K562 (cell line): Measurements from ENCODE around the gene GABBR1. TPM values are rescaled to one million over a fixed set of nuclear protein-coding genes. Genes with fewer than 3 reads are reported as not detected.

Experiments
- ATF4 ChIP-seq: fragments of 450-650 bp; formaldehyde crosslinking; IDR thresholded peaks from 2 replicates; pipeline ENCODE4 v1.4.0; 2022; ENCODE audit warnings: mild to moderate bottlenecking, moderate library complexity
- BCL6 ChIP-seq: fragments of 250-450 bp; sonication (Bioruptor Pico); IDR thresholded peaks from 2 replicates; pipeline ENCODE4 v1.4.0; 2020
- BMI1 ChIP-seq: fragments of 150-350 bp; IDR thresholded peaks from 2 replicates; pipeline ENCODE4 v1.6.1; 2014; ENCODE audit warnings: low read length
- CBX1 ChIP-seq: sonication (generic); IDR thresholded peaks from 2 replicates; pipeline ENCODE4 v1.6.1; 2016; ENCODE audit warnings: antibody characterized with exemption, low read depth, mild to moderate bottlenecking
- ELF1 ChIP-seq: fragments of 200-800 bp; sonication (Bioruptor generic); IDR thresholded peaks from 2 replicates; pipeline ENCODE4 v1.6.1; 2016; ENCODE audit warnings: missing genetic modification characterization, missing compliant biosample characterization
- EWSR1 ChIP-seq: fragments of 450-650 bp; IDR thresholded peaks from 2 replicates; pipeline ENCODE4 v1.6.1; 2018; ENCODE audit warnings: borderline replicate concordance, mild to moderate bottlenecking, low read depth, moderate library complexity; ENCODE audit not compliant: partially characterized antibody
- HDAC8 ChIP-seq: fragments of 450-650 bp; IDR thresholded peaks from 2 replicates; pipeline ENCODE4 v1.6.1; 2016; ENCODE audit warnings: mild to moderate bottlenecking, missing genetic modification characterization, moderate library complexity, missing compliant biosample characterization
- HDGF ChIP-seq: fragments of 450-650 bp; IDR thresholded peaks from 2 replicates; pipeline ENCODE4 v1.6.1; 2016
- HMGXB4 ChIP-seq: sonication (generic); formaldehyde crosslinking; IDR thresholded peaks from 2 replicates; pipeline ENCODE4 v1.8.1; 2023; ENCODE audit warnings: mild to moderate bottlenecking, missing genetic modification reagents
- IRF9 ChIP-seq: fragments of 450-650 bp; IDR thresholded peaks from 2 replicates; pipeline ENCODE4 v1.6.1; 2016; ENCODE audit warnings: missing biosample characterization, missing genetic modification characterization
- KLF10 ChIP-seq: fragments of 250-450 bp; sonication (Bioruptor Pico); IDR thresholded peaks from 2 replicates; pipeline ENCODE4 v1.6.1; 2021; ENCODE audit warnings: matching md5 sums
- MYNN ChIP-seq, 2 experiments: sonication (generic); formaldehyde crosslinking in 1 of 2; IDR thresholded peaks; 2 replicates each; pipeline versions ENCODE4 v1.5.0 to v1.6.1; 2016 to 2020; ENCODE audit warnings: antibody characterized with exemption in 1 of 2, missing genetic modification reagents in 1 of 2
- NR1H2 ChIP-seq: sonication (generic); formaldehyde crosslinking; IDR thresholded peaks from 2 replicates; pipeline ENCODE4 v1.4.0; 2020; ENCODE audit warnings: mild to moderate bottlenecking, missing genetic modification reagents
- NR2C1 ChIP-seq, 2 experiments: fragments of 450-650 bp; IDR thresholded peaks; 2 replicates each; pipeline ENCODE4 v1.6.1; 2017; ENCODE audit warnings: mild to moderate bottlenecking in 2 of 2, antibody characterized with exemption in 1 of 2, inconsistent platforms in 1 of 2, missing compliant biosample characterization in 1 of 2, missing genetic modification characterization in 1 of 2
- PHB ChIP-seq: fragments of 250-450 bp; sonication (Bioruptor Pico); IDR thresholded peaks from 2 replicates; pipeline ENCODE4 v1.5.0; 2021
- PRMT5 ChIP-seq: sonication (generic); formaldehyde crosslinking; IDR thresholded peaks from 2 replicates; pipeline ENCODE4 v1.5.0; 2020; ENCODE audit warnings: missing genetic modification reagents
- SNIP1 ChIP-seq: fragments of 450-650 bp; IDR thresholded peaks from 2 replicates; pipeline ENCODE4 v1.7.1; 2017; ENCODE audit warnings: low read depth, mild to moderate bottlenecking
- SREBF2 ChIP-seq: sonication (generic); formaldehyde crosslinking; IDR thresholded peaks from 2 replicates; pipeline ENCODE4 v1.4.0; 2020; ENCODE audit warnings: mild to moderate bottlenecking, missing genetic modification reagents
- TBL1XR1 ChIP-seq, 2 experiments: IDR thresholded peaks; 2 replicates each; pipeline ENCODE4 v1.6.1; 2012; ENCODE audit warnings: improper control_type of control experiment in 2 of 2, low read length in 2 of 2, mild to moderate bottlenecking in 1 of 2
- TCF7 ChIP-seq: sonication (generic); IDR thresholded peaks from 2 replicates; pipeline ENCODE4 v1.6.1; 2016; ENCODE audit warnings: antibody characterized with exemption, borderline replicate concordance
- ZBTB9 ChIP-seq: fragments of 450-650 bp; formaldehyde crosslinking; IDR thresholded peaks from 2 replicates; pipeline ENCODE4 v1.4.0; 2020; ENCODE audit warnings: mild to moderate bottlenecking, moderate library complexity
- ZKSCAN1 ChIP-seq: fragments of 150-350 bp; IDR thresholded peaks from 2 replicates; pipeline ENCODE4 v1.6.1; 2016; ENCODE audit warnings: low read depth, low read length
- ZNF140 ChIP-seq: fragments of 250-450 bp; sonication (Bioruptor Pico); IDR thresholded peaks from 2 replicates; pipeline ENCODE4 v1.8.0; 2021; ENCODE audit warnings: moderate library complexity, mild to moderate bottlenecking, inconsistent platforms
- ZNF212 ChIP-seq: fragments of 450-650 bp; formaldehyde crosslinking; IDR thresholded peaks from 2 replicates; pipeline ENCODE4 v1.4.0; 2020; ENCODE audit warnings: mild to moderate bottlenecking
- polyA plus RNA-seq, 8 experiments: library from polyadenylated mRNA; depleted of rRNA in 4 of 8; stranded (reverse) in 5 of 8; unstranded in 3 of 8; fragments of >200 nt; fragmentation: Nextera tagmentation in 2 of 8; fragmentation: Illumina TruSeq in 1 of 8; extraction: Ambion mirVana in 2 of 8; extraction: Trizol in 1 of 8; gene quantifications; 2 replicates each; pipeline versions ENCODE4 v1.2.1 to v1.2.3, GENCODE V29; 2011 to 2014; ENCODE audit warnings: inconsistent platforms in 1 of 8, missing spikeins in 1 of 8
- total RNA-seq, 7 experiments: library from RNA; depleted of rRNA in 6 of 7; stranded (reverse); fragments of >200 nt in 6 of 7; fragmentation: Illumina TruSeq in 2 of 7; extraction: Trizol in 2 of 7; gene quantifications; 2 replicates each; pipeline versions ENCODE4 v1.2.1 to v1.2.3, GENCODE V29; 2011 to 2021; ENCODE audit warnings: low replicate concordance in 1 of 7

Gene GABBR1
- total and polyA plus RNA-seq, 9 of the 15 experiments (the other 6 are each of a cell fraction or from before 2014, with no cell fraction given): 2.2 to 48.3 (median 20.8) TPM

GRCh38 chr6:29649701-29650673 lies 17.0 kb upstream of the GABBR1 start (continued):
- TF ChIP-seq HMGXB4 (CRISPR knock-in tag) (no peak), TCF7 (no peak), ZNF140 (CRISPR knock-in tag) (no peak), HDGF (no peak), ZNF212 (CRISPR knock-in tag) (no peak), MYNN (IDR thresholded peaks at IDR 0.05) (no peak), MYNN (CRISPR knock-in tag; IDR thresholded peaks at IDR 0.05) (no peak), CBX1 (no peak), KLF10 (CRISPR knock-in tag) (no peak), ELF1 (tag) (peak; percentile 79), EWSR1 (no peak), HDAC8 (tag) (no peak), TBL1XR1 (IDR thresholded peaks at IDR 0.05; ENCODE audit: low read length in 2 of 2) (peak in 1 of 2 experiments; percentile 61; a peak in 2 of 4 replicates), PRMT5 (CRISPR knock-in tag) (no peak), PHB (CRISPR knock-in tag) (no peak), NR2C1 (IDR thresholded peaks at IDR 0.05) (peak; percentile 84), NR2C1 (tag; IDR thresholded peaks at IDR 0.05) (peak; percentile 74), NR1H2 (CRISPR knock-in tag) (no peak), BCL6 (CRISPR knock-in tag) (no peak), BMI1 (no peak), SNIP1 (no peak), IRF9 (no peak), ZKSCAN1 (no peak), ZBTB9 (CRISPR knock-in tag) (0 out of 2 replicates have a peak, but pooled peaks have one; percentile 56), ATF4 (0 out of 2 replicates have a peak, but pooled peaks have one; percentile 12), SREBF2 (CRISPR knock-in tag) (0 out of 2 replicates have a peak, but pooled peaks have one; percentile 19)
